T1000 (cell line): ENCODE data around the gene SAMD5.
"Not testable (repeated sequence)": the region's sequence is repeated elsewhere in the genome, so short reads cannot be mapped to it uniquely, and the experiment has no call there.

Experiments
- DNase-seq: peaks from one replicate; lab custom pipeline; 2025; ENCODE audit warnings: mixed read lengths; lab: John Stamatoyannopoulos, UW

Gene SAMD5

DNA sequence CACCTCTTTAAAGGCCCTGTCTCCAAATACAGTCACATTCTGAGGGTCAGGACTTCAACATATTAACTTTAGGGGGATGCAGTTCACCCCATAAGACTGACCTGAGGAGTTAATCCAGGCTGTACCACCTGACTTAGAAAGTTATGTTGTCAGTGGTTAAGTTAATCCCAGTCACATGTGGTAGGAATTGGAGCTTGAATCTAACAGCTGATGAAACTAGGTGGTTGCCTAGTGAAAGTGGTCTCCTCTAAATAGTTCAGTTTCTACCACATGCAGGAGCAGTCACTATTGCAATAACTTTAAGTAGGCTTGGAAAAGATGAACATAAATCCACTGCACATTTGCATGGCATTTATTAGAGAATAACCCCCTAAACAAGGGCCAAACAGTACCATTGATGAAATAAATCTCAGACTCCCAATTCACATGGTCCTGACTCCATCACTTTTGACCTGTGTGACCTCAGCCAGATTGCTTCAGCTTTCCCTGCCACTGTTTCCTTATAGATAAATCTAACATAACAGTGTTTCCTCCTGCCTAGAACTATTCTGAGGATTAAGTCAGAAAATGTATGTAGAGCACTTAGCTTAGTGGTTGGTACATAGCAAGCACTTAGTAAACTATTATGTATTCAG lies 20.1 kb downstream of the SAMD5 start:
- no peak for DNase-seq

DNA sequence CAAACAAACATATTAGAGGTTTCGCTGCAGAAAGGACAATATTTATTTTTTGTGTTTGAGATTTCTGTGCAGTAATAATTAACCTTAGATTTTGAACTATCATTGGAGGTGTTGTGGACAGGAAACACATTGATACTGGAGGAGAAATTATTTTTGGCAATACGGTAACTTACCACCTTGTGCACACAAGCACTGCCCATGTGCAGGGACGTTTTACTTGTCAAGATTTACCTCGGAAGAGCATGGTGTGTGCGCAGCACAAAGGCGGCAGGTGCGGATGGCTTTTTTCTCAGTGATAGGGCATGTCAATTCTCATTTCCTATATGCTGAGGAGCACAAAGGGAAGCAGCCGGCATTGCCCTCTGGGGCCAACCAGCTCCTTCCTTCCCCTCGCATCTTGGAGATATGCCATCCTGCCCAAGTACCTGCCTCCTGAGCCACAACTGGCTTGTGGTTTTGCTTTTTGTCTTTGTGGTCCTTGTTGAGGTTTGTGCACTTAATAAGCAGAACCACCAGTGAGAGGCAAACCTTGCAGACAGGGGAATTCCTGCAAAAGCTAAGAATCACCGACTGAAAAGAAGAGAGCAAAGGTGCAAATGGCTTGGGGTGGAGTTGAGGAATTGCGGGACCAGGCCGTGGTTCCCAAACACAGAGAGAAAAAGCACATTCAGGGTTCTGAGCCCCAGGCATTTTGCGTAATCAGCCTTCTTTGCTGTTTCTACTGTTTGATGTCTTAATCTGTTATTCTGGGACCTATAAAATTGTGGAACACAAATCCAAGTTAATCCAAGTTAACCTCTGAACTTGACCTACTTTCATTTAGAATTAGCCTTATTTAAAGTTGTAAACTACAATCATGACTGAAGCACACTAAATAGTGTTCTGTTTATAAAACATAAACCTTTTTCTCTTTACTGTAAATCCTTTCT lies 21.9 kb downstream of the SAMD5 start:
- peak; percentile 9 for DNase-seq

DNA sequence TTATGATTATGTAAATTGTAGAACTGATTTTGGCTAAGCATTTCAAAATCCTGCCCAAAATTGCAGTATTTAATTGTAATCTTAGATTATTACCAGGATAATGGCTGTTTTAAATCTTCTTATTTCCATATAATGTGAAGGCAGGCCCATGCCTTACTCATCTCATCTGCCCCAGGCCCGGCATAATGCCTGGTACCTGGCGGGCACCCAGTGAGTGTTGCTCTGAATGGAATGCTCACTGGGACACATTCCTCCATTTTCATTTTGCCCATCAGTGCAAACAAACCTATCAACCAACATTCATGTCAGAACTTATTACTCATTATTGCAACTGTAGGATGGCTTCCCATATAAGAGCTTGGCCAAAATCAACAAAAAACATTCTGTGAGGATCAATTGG lies 22.8 kb downstream of the SAMD5 start:
- DNase-seq = no peak

DNA sequence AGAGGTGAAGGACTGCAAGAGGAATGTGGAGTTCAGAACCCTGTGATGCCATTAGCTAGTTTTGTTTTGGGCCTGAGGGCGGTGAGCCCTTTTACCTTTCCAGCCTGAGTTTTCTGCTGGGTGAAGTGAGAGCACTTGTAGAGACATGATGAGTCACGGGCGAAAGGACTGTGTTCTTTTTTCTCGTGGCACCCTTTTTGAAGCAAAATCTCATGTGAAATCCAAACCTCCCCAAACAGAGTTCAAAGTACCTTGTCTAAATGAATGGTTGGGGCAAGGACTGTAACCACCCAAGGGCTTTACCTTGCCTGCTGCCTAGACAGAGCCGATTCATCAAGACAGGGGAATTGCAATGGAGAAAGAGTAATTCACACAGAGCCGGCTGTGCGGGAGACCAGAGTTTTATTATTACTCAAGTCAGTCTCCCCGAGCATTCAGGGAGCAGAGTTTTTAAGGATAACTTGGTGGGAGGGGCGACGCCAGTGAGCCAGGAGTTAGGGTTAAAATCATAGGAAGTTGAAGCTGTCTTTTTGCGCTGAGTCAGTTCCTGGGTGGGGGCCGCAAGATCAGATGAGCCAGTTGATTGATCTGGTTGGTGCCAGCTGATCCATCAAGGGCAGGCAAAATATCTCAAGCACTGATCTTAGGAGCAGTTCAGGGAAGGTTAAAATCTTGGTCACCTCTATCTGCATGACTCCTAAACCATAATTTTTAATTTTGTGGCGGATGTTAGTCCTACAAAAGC lies 25.8 kb downstream of the SAMD5 start:
- no peak for DNase-seq

DNA sequence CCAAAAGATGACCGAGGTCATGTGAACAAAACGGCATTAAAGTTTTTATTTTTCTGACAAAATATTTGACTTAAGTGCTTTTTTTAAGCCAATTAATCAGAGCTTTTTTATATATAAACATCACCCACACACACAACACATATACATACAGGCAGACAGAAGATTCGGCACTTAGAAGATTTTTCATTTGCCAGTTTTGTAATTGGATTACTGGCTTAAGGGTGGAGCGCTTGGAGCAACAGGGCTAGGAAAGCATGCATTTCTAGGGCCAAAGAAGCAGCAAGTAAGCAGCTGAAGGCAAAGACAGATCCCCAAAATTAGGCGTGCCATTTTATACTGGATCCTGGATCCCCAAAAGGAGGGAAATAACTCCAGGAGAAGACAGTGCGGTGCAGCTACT lies 30.3 kb downstream of the SAMD5 start:
- DNase-seq = no peak

DNA sequence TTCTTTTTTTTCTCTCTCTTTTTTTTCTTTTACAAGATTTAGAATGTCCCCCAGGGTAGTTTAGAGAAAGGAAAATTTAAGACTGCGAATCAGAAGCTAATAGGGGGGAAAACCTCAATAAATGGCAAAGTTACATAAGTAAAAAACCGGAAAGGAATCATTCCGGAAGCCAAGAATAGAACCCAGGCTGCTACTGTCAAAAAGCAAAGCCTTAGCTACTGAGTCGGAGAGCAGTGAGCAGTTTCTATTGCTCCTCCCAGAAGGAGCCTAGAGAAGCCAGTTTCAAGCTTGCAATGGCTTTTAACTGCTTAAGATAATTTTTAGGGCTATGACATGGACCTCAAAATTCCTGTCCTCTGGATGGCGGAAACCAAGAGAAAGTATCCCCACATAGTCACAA lies 31.6 kb downstream of the SAMD5 start:
- no peak for DNase-seq

DNA sequence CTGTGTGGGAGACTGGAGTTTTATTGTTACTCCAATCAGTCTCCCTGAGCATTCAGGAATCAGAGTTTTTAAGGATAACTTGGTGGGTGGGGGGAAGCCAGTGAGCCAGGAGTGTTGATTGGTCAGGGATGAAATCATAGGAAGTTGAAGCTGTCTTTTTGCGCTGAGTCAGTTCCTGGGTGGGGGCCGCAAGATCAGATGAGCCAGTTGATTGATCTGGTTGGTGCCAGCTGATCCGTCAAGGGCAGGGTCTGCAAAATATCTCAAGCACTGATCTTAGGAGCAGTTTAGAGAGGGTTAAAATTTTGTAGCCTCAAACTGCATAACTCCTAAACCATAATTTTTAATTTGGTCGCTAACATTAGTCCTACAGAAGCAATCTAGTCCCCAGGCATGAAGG lies 33.9 kb downstream of the SAMD5 start:
- not testable (repeated sequence) for DNase-seq

DNA sequence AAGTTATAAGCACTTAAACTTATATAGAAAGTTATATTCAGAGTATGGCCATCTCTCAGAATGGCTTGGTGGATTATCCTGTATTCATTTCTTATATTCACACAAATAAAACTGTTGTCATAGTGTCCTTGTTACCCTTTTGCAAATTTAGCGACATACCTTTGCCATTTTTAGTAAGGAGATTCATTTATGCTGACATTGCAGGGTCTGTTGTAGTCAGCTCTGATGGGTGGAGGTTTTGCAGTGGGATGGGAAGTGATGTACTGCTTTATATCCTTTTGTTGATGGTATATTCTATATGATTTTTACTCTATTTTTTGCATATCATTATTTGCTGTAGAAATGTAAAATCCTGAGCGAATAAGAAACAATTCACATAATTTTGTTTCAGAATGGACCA lies 35.9 kb downstream of the SAMD5 start:
- DNase-seq = no peak

DNA sequence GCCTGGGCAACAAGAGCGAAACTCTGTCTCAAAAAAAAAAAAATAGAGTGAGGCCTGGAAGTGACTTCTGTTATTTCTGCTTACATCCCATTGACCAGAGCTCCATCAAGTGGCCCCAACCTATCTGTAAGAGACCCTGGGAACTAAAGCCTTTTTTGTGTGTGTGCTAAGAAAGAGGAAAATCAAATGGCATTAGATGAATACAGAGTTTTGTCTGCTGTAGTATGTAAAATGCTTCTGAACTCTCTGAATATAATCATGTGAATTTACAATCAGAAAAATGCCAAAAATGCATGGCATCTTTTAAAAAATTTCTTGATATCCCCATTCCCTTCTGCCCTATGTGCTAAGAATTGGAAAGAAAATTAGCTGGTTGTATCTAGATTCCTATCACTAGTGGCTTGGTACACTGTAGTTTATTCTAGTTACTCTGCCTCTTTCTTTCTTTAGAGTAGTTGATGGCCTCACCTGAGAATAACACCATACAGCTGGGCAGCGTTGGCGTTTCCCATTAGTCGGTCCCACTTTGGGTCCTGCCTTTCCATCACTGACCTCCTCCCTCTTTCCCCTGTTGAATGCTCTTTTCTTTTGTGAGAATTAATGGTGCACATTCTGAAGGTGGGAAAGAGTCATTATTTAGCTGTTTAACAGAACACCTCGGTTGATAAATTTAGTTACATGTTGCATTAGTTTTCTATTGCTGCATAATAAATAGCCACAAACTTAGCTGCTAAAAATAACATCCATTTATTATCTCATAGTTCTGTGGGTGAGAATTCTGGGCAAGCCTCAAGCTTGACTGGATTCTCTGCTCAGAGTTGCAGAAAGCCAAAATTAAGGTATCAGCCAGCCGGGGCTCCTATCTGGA lies 38.2 kb downstream of the SAMD5 start:
- DNase-seq = no peak

DNA sequence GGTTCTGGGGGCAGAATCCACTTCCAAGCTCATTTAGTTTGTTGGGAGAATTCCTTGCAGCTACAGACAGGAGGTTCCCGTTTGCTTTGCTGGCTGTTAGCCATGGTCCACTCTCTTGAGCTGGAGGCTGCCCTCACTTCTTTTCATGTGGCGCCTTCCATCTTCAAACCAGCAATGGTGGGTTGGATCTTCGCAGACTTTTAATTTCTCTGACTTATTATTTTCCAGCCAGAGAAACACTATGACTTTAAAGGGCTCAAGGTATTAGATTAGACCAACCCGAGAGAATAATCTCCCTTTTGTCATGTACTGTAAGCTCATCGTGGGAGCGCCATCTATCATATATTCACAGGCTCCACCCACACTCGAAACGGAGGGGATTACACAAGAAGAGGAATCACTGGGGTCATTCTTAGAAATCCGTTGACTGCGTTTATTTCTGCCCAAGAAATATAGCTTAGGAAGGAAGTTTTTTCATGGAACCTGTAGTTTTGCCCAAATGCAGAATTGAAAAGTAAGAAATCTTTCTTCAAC lies 38.9 kb downstream of the SAMD5 start:
- DNase-seq = no peak

DNA sequence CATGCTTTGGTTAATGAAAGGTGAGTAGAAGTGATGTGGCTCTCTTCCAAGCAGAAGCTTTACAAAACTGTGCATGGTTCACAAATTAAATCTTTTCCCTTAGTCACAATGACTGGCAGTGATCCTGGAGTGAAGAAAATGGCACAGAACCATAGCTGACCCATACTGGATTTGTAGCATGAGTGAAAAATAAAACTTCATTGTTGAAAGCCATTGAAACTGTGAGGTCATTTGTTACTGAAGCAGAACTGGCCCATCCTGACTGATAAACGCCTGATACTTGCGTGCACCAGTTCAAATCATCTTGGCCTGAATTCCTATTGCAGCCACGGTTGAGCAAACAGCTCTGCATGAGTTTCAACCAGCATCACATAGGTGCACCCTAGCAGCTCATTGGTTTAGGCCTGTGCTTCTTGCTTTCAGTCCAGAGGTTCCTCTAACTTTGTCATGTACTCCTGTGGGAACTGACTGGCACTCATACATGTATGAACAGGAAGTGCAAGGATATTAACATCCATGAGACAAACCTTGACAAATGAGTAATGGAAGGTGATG lies 40.5 kb downstream of the SAMD5 start:
- no peak for DNase-seq

DNA sequence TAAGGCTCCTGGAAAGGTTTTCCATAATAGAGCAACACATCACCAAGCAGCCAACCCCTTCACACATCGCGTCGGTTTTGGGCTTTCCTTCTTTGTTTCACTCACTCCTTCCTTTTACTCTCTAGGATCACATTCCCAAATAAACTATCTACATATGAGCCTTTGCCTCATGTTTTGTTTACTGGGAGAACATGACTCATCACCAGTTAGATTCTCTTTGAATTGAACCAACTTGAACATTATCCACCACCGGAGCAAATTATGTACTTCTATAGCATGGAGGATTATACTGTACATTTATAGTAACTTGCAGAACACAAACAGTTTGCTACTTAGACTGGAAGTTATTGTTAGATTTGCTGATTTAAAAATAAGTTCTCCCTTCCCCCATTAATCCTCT lies 41.0 kb downstream of the SAMD5 start:
- DNase-seq = no peak

DNA sequence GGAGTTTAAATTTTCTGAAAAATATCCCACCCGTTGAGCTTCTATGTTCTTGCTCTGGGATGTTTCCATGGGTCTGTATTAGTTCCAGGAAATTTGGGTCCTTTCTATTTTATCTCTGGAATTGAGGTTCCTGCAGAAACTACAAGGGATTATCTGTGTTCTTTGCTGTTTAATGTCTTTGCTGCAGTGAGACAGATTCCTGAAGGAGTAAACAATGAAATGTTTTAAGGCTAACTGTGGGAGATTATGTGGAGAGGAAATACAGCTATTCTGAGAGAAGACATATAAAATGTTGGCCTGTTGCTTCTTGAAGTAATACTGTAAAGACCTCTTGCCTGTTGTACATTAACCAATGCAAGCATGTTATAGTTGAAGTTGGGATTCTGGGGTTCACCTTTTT lies 43.5 kb downstream of the SAMD5 start:
- no peak for DNase-seq

DNA sequence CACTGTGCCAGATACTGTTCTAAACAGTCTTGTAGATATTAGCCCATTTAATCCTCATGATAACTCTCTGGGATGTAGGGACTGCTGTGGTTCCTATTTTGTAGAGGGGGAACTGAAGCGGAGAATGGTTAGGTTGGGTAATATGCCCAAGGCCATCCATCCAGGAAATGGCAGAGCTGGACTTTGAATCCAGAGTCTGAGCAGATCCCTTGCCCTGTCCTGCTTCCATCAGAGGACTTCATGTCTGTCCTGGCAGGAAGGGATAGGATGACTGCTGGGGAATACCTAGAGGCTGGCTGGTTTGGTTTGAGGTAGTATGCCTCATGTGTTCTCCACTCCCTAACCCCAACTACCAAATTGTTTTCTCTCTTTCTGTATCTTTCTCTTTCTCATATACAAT lies 44.6 kb downstream of the SAMD5 start:
- DNase-seq = no peak

DNA sequence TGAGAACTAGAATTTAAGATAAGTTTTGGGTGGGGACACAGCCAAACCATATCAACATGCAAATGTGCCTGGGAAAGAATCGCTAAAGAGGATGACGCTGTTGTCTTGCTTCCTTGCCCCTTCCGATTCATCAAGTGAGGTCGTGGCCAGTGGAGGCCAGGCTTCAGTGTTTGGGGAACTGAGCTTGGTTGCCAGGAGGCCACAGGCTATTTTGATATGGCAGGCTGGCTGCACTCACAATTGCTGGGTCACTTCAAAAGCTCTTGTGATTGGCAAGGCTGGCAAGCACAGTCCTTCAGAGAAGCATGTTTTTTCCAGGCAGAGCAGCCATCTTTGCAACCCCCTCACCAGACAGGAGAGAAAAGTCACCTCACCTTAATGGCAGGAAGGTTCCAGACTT lies 45.8 kb downstream of the SAMD5 start:
- no peak for DNase-seq

DNA sequence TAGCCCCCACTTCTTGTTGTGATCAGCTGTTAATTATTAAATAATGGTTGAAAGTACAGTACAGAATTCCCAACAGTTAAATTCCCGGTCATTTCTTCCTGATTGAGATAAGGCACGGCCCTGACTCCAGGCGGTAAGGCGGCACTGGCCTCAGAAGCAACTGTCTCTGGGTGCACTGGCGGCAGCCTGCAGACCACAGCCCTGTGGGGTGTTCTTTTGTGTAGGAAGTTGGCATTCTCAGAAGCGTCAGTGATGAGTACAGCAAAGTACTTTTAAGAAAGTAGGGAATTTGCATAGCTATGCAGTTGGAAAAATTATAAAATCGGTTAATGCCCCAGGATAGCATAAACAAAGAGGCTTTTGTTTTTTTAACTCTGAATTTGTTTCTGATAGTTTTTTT lies 50.5 kb downstream of the SAMD5 start:
- no peak for DNase-seq

DNA sequence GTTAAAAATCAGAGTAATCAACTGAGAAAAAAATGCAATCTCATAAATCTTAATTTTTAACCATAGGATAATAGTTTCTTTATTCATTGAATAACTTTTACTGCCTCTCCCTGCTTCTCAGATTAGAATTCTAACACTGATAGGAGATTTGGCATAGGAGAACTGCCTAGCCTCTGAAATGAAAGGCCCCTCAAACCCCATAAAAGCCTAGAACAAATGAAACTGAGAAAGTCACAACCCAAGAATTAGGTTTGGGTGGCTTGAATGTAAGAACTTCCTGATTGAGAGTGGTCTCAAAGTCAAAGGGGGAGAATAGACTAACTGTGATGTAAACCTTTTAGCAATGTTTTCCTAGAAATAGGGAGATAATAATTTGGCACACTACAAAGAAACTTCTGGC lies 52.2 kb downstream of the SAMD5 start:
- no peak for DNase-seq

DNA sequence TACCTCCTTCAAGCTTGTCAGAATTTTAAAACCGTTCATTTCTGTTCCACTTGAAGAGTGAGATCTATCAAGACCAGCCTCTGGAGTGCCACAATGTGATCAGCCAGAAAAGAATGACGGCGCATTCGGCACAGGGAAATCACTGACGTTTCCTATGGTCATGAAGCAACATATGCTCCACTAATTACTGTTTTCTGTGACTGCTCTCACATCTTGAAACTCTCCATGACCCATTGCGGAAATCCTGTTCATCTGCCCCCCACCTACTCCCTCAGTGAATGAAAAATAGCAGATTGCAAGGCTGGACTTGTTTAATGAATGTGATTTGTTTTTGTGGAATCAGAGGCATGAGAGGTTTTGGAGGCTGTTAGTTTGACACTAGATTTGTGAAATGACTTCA lies 53.2 kb downstream of the SAMD5 start:
- no peak for DNase-seq

DNA sequence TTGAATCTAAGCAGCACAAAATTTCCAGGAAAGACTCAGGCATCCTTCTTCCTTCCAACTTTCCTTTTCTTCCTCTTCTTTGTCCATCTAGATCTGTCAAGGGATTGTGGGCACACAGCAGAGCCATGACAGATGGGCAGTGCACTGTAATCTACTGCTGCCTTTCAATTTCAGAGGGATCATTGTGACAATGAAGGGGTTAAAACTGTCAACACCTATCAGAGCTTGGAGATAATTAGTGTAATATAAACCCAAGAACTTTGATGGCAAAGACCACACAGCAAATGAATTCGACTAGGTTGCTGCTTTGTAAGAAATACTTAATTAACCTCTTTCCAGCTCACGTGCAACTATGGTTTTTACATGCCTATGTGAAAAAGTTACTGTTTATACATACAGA lies 55.0 kb downstream of the SAMD5 start:
- DNase-seq = no peak

DNA sequence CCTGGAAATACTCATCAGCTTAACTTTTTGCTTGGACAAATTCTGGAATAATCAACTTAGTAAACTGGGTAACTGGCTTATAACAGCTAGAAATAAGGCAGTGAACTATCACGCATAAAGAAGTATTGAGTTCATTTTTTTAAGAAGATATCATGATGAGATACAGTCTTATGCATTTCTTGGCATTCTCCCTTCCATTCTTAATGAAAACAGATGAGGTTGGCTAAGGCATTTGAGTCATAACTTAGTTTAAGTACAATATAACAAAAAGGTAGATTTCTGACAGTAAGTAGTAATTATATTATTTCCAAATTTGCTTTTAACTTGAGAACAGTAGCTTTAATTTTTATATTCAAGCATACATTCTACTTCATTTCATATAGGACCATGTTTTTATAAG lies 56.1 kb downstream of the SAMD5 start:
- no peak for DNase-seq

DNA sequence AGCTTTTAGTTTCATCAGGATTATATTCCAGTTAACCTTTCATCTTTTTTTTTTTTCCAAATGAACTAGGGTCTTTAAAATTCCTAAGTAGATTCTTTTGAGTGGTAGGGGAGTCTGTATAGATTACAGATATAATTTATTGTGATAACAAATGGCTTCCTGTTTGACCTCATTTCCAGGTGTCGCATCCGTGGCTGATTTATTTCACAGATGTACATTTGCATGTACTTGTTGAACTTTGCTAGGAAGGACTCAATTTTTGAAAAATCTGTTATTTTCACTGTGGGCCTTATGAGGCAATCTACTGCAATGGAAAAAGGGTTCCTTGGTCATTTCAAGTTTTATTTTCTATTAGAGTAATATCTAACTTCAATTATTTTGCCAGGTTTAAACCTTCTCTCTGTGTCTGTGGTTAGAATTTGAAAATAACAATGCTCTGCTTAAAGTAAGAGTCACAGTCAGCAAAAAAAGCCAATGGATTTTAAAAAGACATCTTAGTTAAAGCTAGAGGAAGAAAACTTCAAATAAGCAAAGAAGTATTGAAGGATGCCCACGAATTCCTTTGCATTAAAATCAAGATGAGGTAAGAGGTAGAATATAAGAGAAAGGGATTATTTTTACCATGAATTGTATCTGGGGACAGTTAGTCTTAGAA lies 57.9 kb downstream of the SAMD5 start:
- DNase-seq = no peak
